Parathyroid adenoma (tissue), 2 donors: ENCODE results near the gene MEI1.

Experiments
- H2AFZ ChIP-seq: fragments of 300-600 bp; sonication (generic); one replicate; pipeline ENCODE4 v1.7.0; 2017; ENCODE audit warnings: antibody characterized with exemption, mild to moderate bottlenecking
- H3K27ac ChIP-seq: fragments of 300-600 bp; sonication (generic); one replicate; pipeline ENCODE4 v1.7.0; 2017
- H3K27me3 ChIP-seq: fragments of 300-600 bp; sonication (generic); one replicate; pipeline ENCODE4 v1.7.0; 2017; ENCODE audit warnings: low read length; ENCODE audit not compliant: control insufficient read depth, insufficient read depth
- H3K36me3 ChIP-seq: fragments of 300-600 bp; sonication (generic); one replicate; pipeline ENCODE4 v1.7.0; 2017; ENCODE audit warnings: low read length; ENCODE audit not compliant: control insufficient read depth, insufficient read depth
- H3K4me1 ChIP-seq: fragments of 300-600 bp; sonication (generic); one replicate; pipeline ENCODE4 v1.7.0; 2017; ENCODE audit warnings: control low read depth
- H3K4me2 ChIP-seq: fragments of 300-600 bp; sonication (generic); one replicate; pipeline ENCODE4 v1.7.0; 2017; ENCODE audit warnings: low read length
- H3K4me3 ChIP-seq: fragments of 300-600 bp; sonication (generic); one replicate; pipeline ENCODE4 v1.7.0; 2017; ENCODE audit warnings: low read depth, low read length
- H3K79me2 ChIP-seq: fragments of 300-600 bp; sonication (generic); one replicate; pipeline ENCODE4 v1.7.0; 2017; ENCODE audit warnings: control low read depth
- H3K9ac ChIP-seq: fragments of 300-600 bp; sonication (generic); one replicate; pipeline ENCODE4 v1.7.0; 2017; ENCODE audit warnings: mild to moderate bottlenecking
- H3K9me3 ChIP-seq: fragments of 300-600 bp; sonication (generic); one replicate; pipeline ENCODE4 v1.7.0; 2017; ENCODE audit warnings: low read length; ENCODE audit not compliant: control insufficient read depth
- CTCF ChIP-seq: fragments of 300-600 bp; sonication (generic); IDR thresholded peaks from one replicate; pipeline ENCODE4 v1.7.0; 2017; ENCODE audit warnings: antibody characterized with exemption, mild to moderate bottlenecking
- donor health status: primary hyperparathyroidism.

The MEI1 gene

GRCh38 chr22:41782316-41782715 lies 83.0 kb downstream of the MEI1 start:
- Histone ChIP-seq H2AFZ (no peak overlapping the region), H3K4me3 (no peak overlapping the region), H3K4me2 (no peak overlapping the region), H3K36me3 (no peaks in the 10 kb centered on the region), H3K79me2 (no peaks in the 10 kb centered on the region), H3K4me1 (no peaks in the 10 kb centered on the region), H3K27ac (no peak overlapping the region), H3K9ac (no peak overlapping the region), H3K9me3 (no peaks in the 10 kb centered on the region), H3K27me3 (no peaks in the 10 kb centered on the region)
- no peak for TF ChIP-seq CTCF

- TF ChIP-seq CTCF: no peak
- Histone ChIP-seq H2AFZ (no peak overlapping the region), H3K9ac (no peak overlapping the region), H3K36me3 (no peaks in the 10 kb centered on the region), H3K79me2 (no peaks in the 10 kb centered on the region), H3K4me3 (no peak overlapping the region), H3K27me3 (no peaks in the 10 kb centered on the region), H3K4me2 (no peak overlapping the region), H3K4me1 (no peaks in the 10 kb centered on the region), H3K27ac (no peak overlapping the region), H3K9me3 (no peaks in the 10 kb centered on the region)
These were observed 83.4 kb downstream of the MEI1 start for GRCh38 chr22:41782751-41783150.

- TF ChIP-seq CTCF: no peak
- no peaks in the 10 kb centered on the region for H3K9me3 ChIP-seq
- H3K79me2 ChIP-seq: no peaks in the 10 kb centered on the region
- H3K27me3 ChIP-seq: no peaks in the 10 kb centered on the region
- H3K4me3 ChIP-seq: no peak overlapping the region
- H3K36me3 ChIP-seq: no peaks in the 10 kb centered on the region
- no peak overlapping the region for H2AFZ ChIP-seq
- H3K4me1 ChIP-seq: no peaks in the 10 kb centered on the region
- no peak overlapping the region for H3K27ac ChIP-seq
- H3K9ac ChIP-seq: no peak overlapping the region
- H3K4me2 ChIP-seq: no peak overlapping the region
These were observed 88.0 kb downstream of the MEI1 start for GRCh38 chr22:41787331-41787730.

- no peak overlapping the region for H3K4me2 ChIP-seq
- no peaks in the 10 kb centered on the region for H3K27me3 ChIP-seq
- no peaks in the 10 kb centered on the region for H3K9me3 ChIP-seq
- TF ChIP-seq CTCF: no peak
- H3K4me3 ChIP-seq: no peak overlapping the region
- no peaks in the 10 kb centered on the region for H3K79me2 ChIP-seq
- H3K4me1 ChIP-seq: no peaks in the 10 kb centered on the region
- no peak overlapping the region for H3K9ac ChIP-seq
- H3K36me3 ChIP-seq: no peaks in the 10 kb centered on the region
- H2AFZ ChIP-seq: no peak overlapping the region
- H3K27ac ChIP-seq: no peak overlapping the region
These were observed 94.6 kb downstream of the MEI1 start for GRCh38 chr22:41793871-41794270.

- H2AFZ ChIP-seq: no peak overlapping the region
- H3K36me3 ChIP-seq: no peaks in the 10 kb centered on the region
- H3K9me3 ChIP-seq: no peaks in the 10 kb centered on the region
- no peak overlapping the region for H3K27ac ChIP-seq
- H3K9ac ChIP-seq: no peak overlapping the region
- peaks cover 9% of the 10 kb centered on the region for H3K4me1 ChIP-seq
- H3K4me2 ChIP-seq: no peak overlapping the region
- H3K4me3 ChIP-seq: no peak overlapping the region
- no peaks in the 10 kb centered on the region for H3K27me3 ChIP-seq
- no peak for TF ChIP-seq CTCF
- H3K79me2 ChIP-seq: no peaks in the 10 kb centered on the region
These were observed 99.4 kb downstream of the MEI1 start for GRCh38 chr22:41798736-41799135.
